Mesenchymal stem cell (in vitro differentiated cells and primary cell): ENCODE results near the gene TIAM2.

Source experiments
- DNase-seq: peaks from one replicate; pipeline ENCODE4 v3.0.0-alpha.2; 2013
- H2AFZ ChIP-seq: one replicate; pipeline ENCODE4 v1.6.1; 2013; ENCODE audit warnings: low read depth, mild to moderate bottlenecking, control low read depth, inconsistent platforms, low read length, moderate library complexity
- H2AK5ac ChIP-seq: 2 replicates; pipeline ENCODE4 v1.6.1; 2013; ENCODE audit warnings: low read length, moderate library complexity, mild to moderate bottlenecking, inconsistent platforms; ENCODE audit not compliant: severe bottlenecking
- H2BK120ac ChIP-seq: one replicate; pipeline ENCODE4 v1.6.1; 2013; ENCODE audit warnings: low read depth, mild to moderate bottlenecking, inconsistent platforms, low read length, moderate library complexity
- H2BK12ac ChIP-seq, 2 experiments: one replicate each; pipeline ENCODE4 v1.6.1; 2013; ENCODE audit warnings: inconsistent platforms in 2 of 2, low read length in 2 of 2, mild to moderate bottlenecking in 2 of 2, moderate library complexity in 2 of 2, control low read depth in 1 of 2
- H2BK15ac ChIP-seq: one replicate; pipeline ENCODE4 v1.6.1; 2013; ENCODE audit warnings: mild to moderate bottlenecking, low read depth, inconsistent platforms; ENCODE audit not compliant: poor library complexity, severe bottlenecking
- H2BK5ac ChIP-seq: 2 replicates; pipeline ENCODE4 v1.6.1; 2013; ENCODE audit warnings: low read depth, mild to moderate bottlenecking, low read length, control low read depth, inconsistent platforms; ENCODE audit not compliant: poor library complexity, severe bottlenecking
- H3K14ac ChIP-seq, 2 experiments: one replicate each; pipeline ENCODE4 v1.6.1; 2013; ENCODE audit warnings: inconsistent platforms in 2 of 2, low read length in 2 of 2, control low read depth in 1 of 2, mild to moderate bottlenecking in 1 of 2, moderate library complexity in 1 of 2
- H3K18ac ChIP-seq, 2 experiments: one replicate each; pipeline ENCODE4 v1.6.1; 2013; ENCODE audit warnings: inconsistent platforms in 2 of 2, low read length in 2 of 2, control low read depth in 1 of 2, low read depth in 1 of 2, mild to moderate bottlenecking in 1 of 2
- H3K23ac ChIP-seq, 2 experiments: one replicate each; pipeline ENCODE4 v1.6.1; 2013; ENCODE audit warnings: inconsistent platforms in 2 of 2, low read length in 2 of 2, mild to moderate bottlenecking in 2 of 2, moderate library complexity in 2 of 2, control low read depth in 1 of 2
- H3K27ac ChIP-seq: 2 replicates; pipeline ENCODE4 v1.5.1; 2013; ENCODE audit warnings: mild to moderate bottlenecking, moderate library complexity, low read length, control low read depth, inconsistent platforms; ENCODE audit not compliant: poor library complexity, severe bottlenecking
- H3K27me3 ChIP-seq, 2 experiments: 2 replicates each; pipeline versions ENCODE4 v1.6.1 to v1.7.0; 2013; ENCODE audit warnings: low read length in 2 of 2, mild to moderate bottlenecking in 2 of 2, moderate library complexity in 2 of 2, control low read depth in 1 of 2, inconsistent platforms in 1 of 2; ENCODE audit not compliant: control insufficient read depth in 1 of 2, insufficient read depth in 1 of 2
- H3K36me3 ChIP-seq, 2 experiments: 2 replicates each; pipeline versions ENCODE4 v1.6.1 to v1.7.0; 2013; ENCODE audit warnings: low read length in 2 of 2, control low read depth in 1 of 2, inconsistent platforms in 1 of 2, low read depth in 1 of 2, mild to moderate bottlenecking in 1 of 2; ENCODE audit not compliant: insufficient read depth in 2 of 2, control insufficient read depth in 1 of 2
- H3K4ac ChIP-seq, 2 experiments: one replicate each; pipeline ENCODE4 v1.6.1; 2013; ENCODE audit warnings: inconsistent platforms in 2 of 2, low read length in 2 of 2, mild to moderate bottlenecking in 2 of 2, moderate library complexity in 2 of 2, control low read depth in 1 of 2, low read depth in 1 of 2
- H3K4me1 ChIP-seq: 2 replicates; pipeline ENCODE4 v1.6.1; 2013; ENCODE audit warnings: low read depth, low read length, control low read depth; ENCODE audit not compliant: control insufficient read depth, insufficient read depth
- H3K4me2 ChIP-seq: 2 replicates; pipeline ENCODE4 v1.6.1; 2013; ENCODE audit warnings: low read length, mild to moderate bottlenecking, inconsistent platforms; ENCODE audit not compliant: poor library complexity, severe bottlenecking
- H3K4me3 ChIP-seq, 2 experiments: 2 replicates each; pipeline versions ENCODE4 v1.5.1 to v1.7.0; 2013; ENCODE audit warnings: low read length in 2 of 2, mild to moderate bottlenecking in 2 of 2, control low read depth in 1 of 2, low read depth in 1 of 2; ENCODE audit not compliant: insufficient read depth in 1 of 2
- H3K79me1 ChIP-seq: replicated peaks from 2 replicates; pipeline ENCODE4 v1.6.1; 2013; ENCODE audit warnings: mild to moderate bottlenecking, control low read depth, low read length, inconsistent platforms; ENCODE audit not compliant: poor library complexity, severe bottlenecking
- H3K9ac ChIP-seq: 2 replicates; pipeline ENCODE4 v1.7.0; 2013; ENCODE audit warnings: mild to moderate bottlenecking, low read length, moderate library complexity
- H3K9me3 ChIP-seq: 2 replicates; pipeline ENCODE4 v1.7.0; 2013; ENCODE audit warnings: mild to moderate bottlenecking, low read length; ENCODE audit not compliant: control insufficient read depth
- H4K8ac ChIP-seq: one replicate; pipeline ENCODE4 v1.6.1; 2013; ENCODE audit warnings: inconsistent platforms, mild to moderate bottlenecking, low read length, moderate library complexity
- H4K91ac ChIP-seq: one replicate; pipeline ENCODE4 v1.6.1; 2013; ENCODE audit warnings: mild to moderate bottlenecking, low read length, inconsistent platforms
- WGBS: methylation state at CpG from one replicate; pipeline ENCODE4 v1.1.7; 2013; ENCODE audit warnings: mixed read lengths; 5-methylcytosine and 5-hydroxymethylcytosine counted together

TIAM2 gene

GRCh38 chr6:155257796-155258195, 262.7 kb downstream of the TIAM2 start:
- no peak overlapping the region for H2BK5ac ChIP-seq
- no peak overlapping the region for H2BK120ac ChIP-seq
- no peaks in the 10 kb centered on the region for H3K27me3 ChIP-seq
- no peak overlapping the region for H3K23ac ChIP-seq
- peaks cover 3% of the 10 kb centered on the region for H3K4me1 ChIP-seq
- H3K4me2 ChIP-seq = no peak overlapping the region
- no peak overlapping the region for H4K8ac ChIP-seq
- H3K14ac ChIP-seq = no peak overlapping the region
- H3K9me3 ChIP-seq = no peaks in the 10 kb centered on the region
- 94% methylated on average over 8 of the region's 9 CpGs for WGBS
- no peak overlapping the region for H3K27ac ChIP-seq
- no peak overlapping the region for H3K4me3 ChIP-seq
- no peak overlapping the region for H2AFZ ChIP-seq
- H2AK5ac ChIP-seq = no peak overlapping the region
- H3K4ac ChIP-seq = no peak overlapping the region
- no peak for DNase-seq
- H3K18ac ChIP-seq = no peak overlapping the region
- no peak overlapping the region for H2BK12ac ChIP-seq
- no peak overlapping the region for H3K9ac ChIP-seq
- H3K36me3 ChIP-seq = peaks cover 25 to 74% of the 10 kb centered on the region in 2 experiments
- peaks cover 13% of the 10 kb centered on the region for H3K79me1 ChIP-seq
- no peak overlapping the region for H4K91ac ChIP-seq
- no peak overlapping the region for H2BK15ac ChIP-seq

- WGBS = 98% methylated on average over 3 of the region's 3 CpGs
- Histone ChIP-seq H3K4me1 (no peaks in the 10 kb centered on the region), H2BK5ac (no peak overlapping the region), H2BK120ac (no peak overlapping the region), H2BK12ac (no peak overlapping the region), H2AFZ (no peak overlapping the region), H3K14ac (no peak overlapping the region), H3K4me2 (no peak overlapping the region), H4K91ac (no peak overlapping the region), H3K9me3 (no peaks in the 10 kb centered on the region), H2BK15ac (peak overlapping the region; percentile 31), H3K4ac (no peak overlapping the region), H3K36me3 (peaks cover 24 to 64% of the 10 kb centered on the region in 2 experiments), H3K4me3 (no peak overlapping the region), H3K23ac (no peak overlapping the region), H3K27me3 (no peaks in the 10 kb centered on the region), H2AK5ac (no peak overlapping the region), H3K27ac (no peak overlapping the region), H4K8ac (no peak overlapping the region), H3K9ac (no peak overlapping the region), H3K18ac (no peak overlapping the region), H3K79me1 (peaks cover 17% of the 10 kb centered on the region)
- DNase-seq = no peak
Measured at GRCh38 chr6:155259204-155259603, 264.1 kb downstream of the TIAM2 start.

- Histone ChIP-seq H3K4me1 (no peaks in the 10 kb centered on the region), H2AK5ac (no peak overlapping the region), H3K79me1 (peaks cover 16% of the 10 kb centered on the region), H3K36me3 (peaks cover 25 to 58% of the 10 kb centered on the region in 2 experiments), H2BK120ac (no peak overlapping the region), H3K27ac (no peak overlapping the region), H3K9ac (no peak overlapping the region), H2BK15ac (no peak overlapping the region), H2BK12ac (no peak overlapping the region), H3K23ac (no peak overlapping the region), H2AFZ (no peak overlapping the region), H3K18ac (no peak overlapping the region), H3K14ac (no peak overlapping the region), H4K91ac (no peak overlapping the region), H3K4me3 (no peak overlapping the region), H3K4me2 (no peak overlapping the region), H4K8ac (no peak overlapping the region), H3K27me3 (no peaks in the 10 kb centered on the region), H2BK5ac (no peak overlapping the region), H3K4ac (no peak overlapping the region), H3K9me3 (no peaks in the 10 kb centered on the region)
- no peak for DNase-seq
- WGBS = 98% methylated on average over 5 of the region's 5 CpGs
Measured at GRCh38 chr6:155259897-155260296, 264.8 kb downstream of the TIAM2 start.

GRCh38 chr6:155260686-155261085, 265.6 kb downstream of the TIAM2 start:
- Histone ChIP-seq H3K9ac (no peak overlapping the region), H3K4me3 (no peak overlapping the region), H3K27me3 (no peaks in the 10 kb centered on the region), H3K14ac (no peak overlapping the region), H3K36me3 (peaks cover 27 to 51% of the 10 kb centered on the region in 2 experiments), H2BK120ac (no peak overlapping the region), H3K4ac (no peak overlapping the region), H3K18ac (no peak overlapping the region), H2BK12ac (no peak overlapping the region), H4K91ac (no peak overlapping the region), H2AK5ac (no peak overlapping the region), H2BK5ac (no peak overlapping the region), H3K79me1 (peaks cover 19% of the 10 kb centered on the region), H3K4me1 (no peaks in the 10 kb centered on the region), H4K8ac (no peak overlapping the region), H3K23ac (no peak overlapping the region), H2AFZ (no peak overlapping the region), H3K4me2 (no peak overlapping the region), H2BK15ac (no peak overlapping the region), H3K27ac (no peak overlapping the region), H3K9me3 (no peaks in the 10 kb centered on the region)
- 60% methylated on average over 3 of the region's 3 CpGs for WGBS
- DNase-seq = no peak
